ENCODE data around the gene ADH5.

DNA sequence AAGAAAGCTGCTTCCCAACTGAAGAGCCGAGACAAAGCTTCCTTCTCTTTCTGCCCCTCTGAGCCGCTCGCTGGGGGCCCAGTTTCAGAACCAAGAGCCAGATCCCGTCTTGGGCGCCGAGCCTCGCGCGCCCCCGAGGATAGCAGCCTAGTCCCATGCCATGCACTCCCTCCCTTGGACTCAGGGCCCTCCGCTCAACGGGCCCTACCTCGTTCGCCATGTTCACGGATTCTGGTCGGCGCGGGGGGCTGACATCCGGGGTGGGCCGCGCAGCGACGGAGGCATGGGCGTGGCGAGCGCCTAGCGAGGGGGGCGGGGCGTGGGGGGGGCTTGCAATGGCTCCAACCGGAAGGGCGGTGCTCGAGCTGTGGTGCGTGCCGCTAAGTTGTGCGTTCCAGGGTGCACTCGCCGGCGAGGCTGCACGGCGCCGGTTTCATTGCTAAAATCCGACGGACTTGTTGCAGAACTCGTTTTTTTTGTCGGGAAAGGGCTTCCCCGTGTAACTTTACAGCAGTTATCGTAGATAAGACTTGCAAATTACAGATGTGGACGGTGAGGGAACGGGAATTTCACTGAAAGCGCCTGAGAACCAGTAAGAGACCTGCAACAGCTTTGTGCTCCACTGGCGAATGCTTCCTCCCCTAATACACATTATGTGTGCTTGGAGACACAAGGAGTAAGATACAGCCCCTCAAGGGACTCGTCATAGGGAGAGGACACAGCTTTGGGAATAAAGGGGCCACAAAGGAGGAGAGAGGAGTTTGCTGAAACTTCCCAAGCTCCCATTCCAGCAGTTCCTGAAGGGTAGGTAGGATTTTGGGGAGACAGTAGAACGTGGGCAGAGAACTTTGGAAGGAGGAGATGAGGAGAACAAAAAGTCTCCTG lies at the start of gene ADH5:
- TF ChIP-seq, protein P1, sequence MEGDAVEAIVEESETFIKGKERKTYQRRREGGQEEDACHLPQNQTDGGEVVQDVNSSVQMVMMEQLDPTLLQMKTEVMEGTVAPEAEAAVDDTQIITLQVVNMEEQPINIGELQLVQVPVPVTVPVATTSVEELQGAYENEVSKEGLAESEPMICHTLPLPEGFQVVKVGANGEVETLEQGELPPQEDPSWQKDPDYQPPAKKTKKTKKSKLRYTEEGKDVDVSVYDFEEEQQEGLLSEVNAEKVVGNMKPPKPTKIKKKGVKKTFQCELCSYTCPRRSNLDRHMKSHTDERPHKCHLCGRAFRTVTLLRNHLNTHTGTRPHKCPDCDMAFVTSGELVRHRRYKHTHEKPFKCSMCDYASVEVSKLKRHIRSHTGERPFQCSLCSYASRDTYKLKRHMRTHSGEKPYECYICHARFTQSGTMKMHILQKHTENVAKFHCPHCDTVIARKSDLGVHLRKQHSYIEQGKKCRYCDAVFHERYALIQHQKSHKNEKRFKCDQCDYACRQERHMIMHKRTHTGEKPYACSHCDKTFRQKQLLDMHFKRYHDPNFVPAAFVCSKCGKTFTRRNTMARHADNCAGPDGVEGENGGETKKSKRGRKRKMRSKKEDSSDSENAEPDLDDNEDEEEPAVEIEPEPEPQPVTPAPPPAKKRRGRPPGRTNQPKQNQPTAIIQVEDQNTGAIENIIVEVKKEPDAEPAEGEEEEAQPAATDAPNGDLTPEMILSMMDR (IDR thresholded peaks at IDR 0.05; ENCODE audit: low read depth, low read length, missing input control) = no peak
- no peak for TF ChIP-seq RXRA (IDR thresholded peaks at IDR 0.05)
- TF ChIP-seq JUND (IDR thresholded peaks at IDR 0.05) = no peak
- peak in 1 of 2 donors; percentile 21 for TF ChIP-seq RAD21 (IDR thresholded peaks at IDR 0.05)
- peak; percentile 38 for TF ChIP-seq TAF1 (conservative IDR thresholded peaks at IDR 0.05)
- TF ChIP-seq GABPA (IDR thresholded peaks at IDR 0.05 in 1 of 2, conservative IDR thresholded peaks at IDR 0.05 in 1 of 2) = peak; percentile 52 to 74
- peak; percentile 85 for TF ChIP-seq YY1 (IDR thresholded peaks at IDR 0.05)
- TF ChIP-seq, protein P2, sequence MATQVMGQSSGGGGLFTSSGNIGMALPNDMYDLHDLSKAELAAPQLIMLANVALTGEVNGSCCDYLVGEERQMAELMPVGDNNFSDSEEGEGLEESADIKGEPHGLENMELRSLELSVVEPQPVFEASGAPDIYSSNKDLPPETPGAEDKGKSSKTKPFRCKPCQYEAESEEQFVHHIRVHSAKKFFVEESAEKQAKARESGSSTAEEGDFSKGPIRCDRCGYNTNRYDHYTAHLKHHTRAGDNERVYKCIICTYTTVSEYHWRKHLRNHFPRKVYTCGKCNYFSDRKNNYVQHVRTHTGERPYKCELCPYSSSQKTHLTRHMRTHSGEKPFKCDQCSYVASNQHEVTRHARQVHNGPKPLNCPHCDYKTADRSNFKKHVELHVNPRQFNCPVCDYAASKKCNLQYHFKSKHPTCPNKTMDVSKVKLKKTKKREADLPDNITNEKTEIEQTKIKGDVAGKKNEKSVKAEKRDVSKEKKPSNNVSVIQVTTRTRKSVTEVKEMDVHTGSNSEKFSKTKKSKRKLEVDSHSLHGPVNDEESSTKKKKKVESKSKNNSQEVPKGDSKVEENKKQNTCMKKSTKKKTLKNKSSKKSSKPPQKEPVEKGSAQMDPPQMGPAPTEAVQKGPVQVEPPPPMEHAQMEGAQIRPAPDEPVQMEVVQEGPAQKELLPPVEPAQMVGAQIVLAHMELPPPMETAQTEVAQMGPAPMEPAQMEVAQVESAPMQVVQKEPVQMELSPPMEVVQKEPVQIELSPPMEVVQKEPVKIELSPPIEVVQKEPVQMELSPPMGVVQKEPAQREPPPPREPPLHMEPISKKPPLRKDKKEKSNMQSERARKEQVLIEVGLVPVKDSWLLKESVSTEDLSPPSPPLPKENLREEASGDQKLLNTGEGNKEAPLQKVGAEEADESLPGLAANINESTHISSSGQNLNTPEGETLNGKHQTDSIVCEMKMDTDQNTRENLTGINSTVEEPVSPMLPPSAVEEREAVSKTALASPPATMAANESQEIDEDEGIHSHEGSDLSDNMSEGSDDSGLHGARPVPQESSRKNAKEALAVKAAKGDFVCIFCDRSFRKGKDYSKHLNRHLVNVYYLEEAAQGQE (IDR thresholded peaks at IDR 0.05) = peak; percentile 16
- TF ChIP-seq, protein P3, sequence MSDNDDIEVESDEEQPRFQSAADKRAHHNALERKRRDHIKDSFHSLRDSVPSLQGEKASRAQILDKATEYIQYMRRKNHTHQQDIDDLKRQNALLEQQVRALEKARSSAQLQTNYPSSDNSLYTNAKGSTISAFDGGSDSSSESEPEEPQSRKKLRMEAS (IDR thresholded peaks at IDR 0.05) = peak; percentile 26
- TF ChIP-seq SP1 (IDR thresholded peaks at IDR 0.05) = peak; percentile 44
- TF ChIP-seq, protein P4, sequence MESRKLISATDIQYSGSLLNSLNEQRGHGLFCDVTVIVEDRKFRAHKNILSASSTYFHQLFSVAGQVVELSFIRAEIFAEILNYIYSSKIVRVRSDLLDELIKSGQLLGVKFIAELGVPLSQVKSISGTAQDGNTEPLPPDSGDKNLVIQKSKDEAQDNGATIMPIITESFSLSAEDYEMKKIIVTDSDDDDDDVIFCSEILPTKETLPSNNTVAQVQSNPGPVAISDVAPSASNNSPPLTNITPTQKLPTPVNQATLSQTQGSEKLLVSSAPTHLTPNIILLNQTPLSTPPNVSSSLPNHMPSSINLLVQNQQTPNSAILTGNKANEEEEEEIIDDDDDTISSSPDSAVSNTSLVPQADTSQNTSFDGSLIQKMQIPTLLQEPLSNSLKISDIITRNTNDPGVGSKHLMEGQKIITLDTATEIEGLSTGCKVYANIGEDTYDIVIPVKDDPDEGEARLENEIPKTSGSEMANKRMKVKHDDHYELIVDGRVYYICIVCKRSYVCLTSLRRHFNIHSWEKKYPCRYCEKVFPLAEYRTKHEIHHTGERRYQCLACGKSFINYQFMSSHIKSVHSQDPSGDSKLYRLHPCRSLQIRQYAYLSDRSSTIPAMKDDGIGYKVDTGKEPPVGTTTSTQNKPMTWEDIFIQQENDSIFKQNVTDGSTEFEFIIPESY (IDR thresholded peaks at IDR 0.05) = no peak
- TF ChIP-seq, protein P5, sequence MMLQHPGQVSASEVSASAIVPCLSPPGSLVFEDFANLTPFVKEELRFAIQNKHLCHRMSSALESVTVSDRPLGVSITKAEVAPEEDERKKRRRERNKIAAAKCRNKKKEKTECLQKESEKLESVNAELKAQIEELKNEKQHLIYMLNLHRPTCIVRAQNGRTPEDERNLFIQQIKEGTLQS (IDR thresholded peaks at IDR 0.05) = no peak

All from liver (tissue), 3 donors.